ENCODE measurements around the gene TEDDM1. TPM values are rescaled to one million over a fixed set of nuclear protein-coding genes. Genes with fewer than 3 reads are reported as not detected.
"Not testable (repeated sequence)": the region's sequence is repeated elsewhere in the genome, so short reads cannot be mapped to it uniquely, and the experiment has no call there.

The TEDDM1 gene
- total RNA-seq: not detected

DNA sequence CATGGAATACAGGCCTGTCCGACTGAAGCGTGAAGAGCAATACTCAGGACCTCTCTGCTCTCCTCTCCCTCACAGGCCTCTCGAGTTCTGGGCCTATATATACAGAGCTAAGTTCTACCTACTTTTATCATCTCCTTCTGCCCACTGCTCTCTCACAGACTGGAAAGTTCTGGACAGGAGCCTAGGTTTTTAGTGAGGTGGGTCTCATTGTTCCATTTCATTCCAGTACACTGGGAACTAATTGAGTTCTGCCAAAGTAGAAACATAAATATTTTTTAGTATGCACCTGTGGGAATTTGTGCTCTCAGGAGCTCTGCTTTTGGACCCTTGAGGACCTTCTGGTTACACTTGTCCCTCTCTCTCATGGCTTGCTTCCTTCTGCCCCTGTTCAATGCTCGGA, at the start of gene TEDDM1:
TSS of gene TEDDM1 (minus strand) at position 101 of the 400 bp plus-strand sequence. CDS start 182 bp downstream, outside the sequence.
- CTCF ChIA-PET: interaction anchor here (1.0 kb wide), 1 partner anchor 257 kb away, joined by 3 read pairs; no protein-coding TSS in a partner anchor
- POLR2A ChIA-PET: no interaction called here

- ChIA-PET CTCF (no interaction called here), POLR2A (no interaction called here)
Measured at GRCh38 chr1:182450087-182450486, 49.6 kb upstream of the TEDDM1 start, which contains the start of gene RGSL1. RGSL1 (plus strand) TSS chr1:182450146; CDS start chr1:182450166, 20 bp downstream.

DNA sequence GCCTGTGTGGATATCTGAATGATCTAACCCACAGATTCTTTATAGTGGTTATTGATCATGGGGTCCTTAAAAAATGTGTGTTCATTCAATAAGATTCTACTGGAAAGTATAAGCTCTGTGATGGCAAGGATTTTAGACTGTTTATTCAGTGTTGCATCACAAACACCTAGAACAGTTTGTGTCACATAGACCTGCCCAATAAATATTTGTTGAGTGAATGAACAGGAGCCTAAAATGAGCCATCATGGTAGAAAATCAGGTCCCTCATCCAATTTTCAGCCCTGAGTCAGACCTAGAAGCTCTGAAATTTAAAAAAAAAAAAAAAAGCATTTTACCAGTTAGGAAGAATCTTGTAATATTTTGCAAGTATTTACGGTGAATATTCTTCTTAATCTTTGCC, 47.2 kb upstream of the TEDDM1 start:
- ChIA-PET CTCF (interaction anchor here (0.9 kb wide), 1 partner anchor 335 kb away, joined by 3 read pairs; no protein-coding TSS in a partner anchor), POLR2A (no interaction called here)

GRCh38 chr1:182447124-182447523, 46.7 kb upstream of the TEDDM1 start:
- POLR2A ChIA-PET: not testable (repeated sequence)
- CTCF ChIA-PET: interaction anchor here (0.9 kb wide), 1 partner anchor 335 kb away, joined by 3 read pairs; no protein-coding TSS in a partner anchor

GRCh38 chr1:182446033-182446669, 45.7 kb upstream of the TEDDM1 start:
- ChIA-PET CTCF (no interaction called here), POLR2A (no interaction called here)

GRCh38 chr1:182444497-182444896, 44.0 kb upstream of the TEDDM1 start:
- ChIA-PET POLR2A (no interaction called here), CTCF (interaction anchor here (0.7 kb wide), 1 partner anchor 16 kb away, joined by 3 read pairs; no protein-coding TSS in a partner anchor)

GRCh38 chr1:182442333-182442732, 41.9 kb upstream of the TEDDM1 start:
- ChIA-PET POLR2A (no interaction called here), CTCF (no interaction called here)

DNA sequence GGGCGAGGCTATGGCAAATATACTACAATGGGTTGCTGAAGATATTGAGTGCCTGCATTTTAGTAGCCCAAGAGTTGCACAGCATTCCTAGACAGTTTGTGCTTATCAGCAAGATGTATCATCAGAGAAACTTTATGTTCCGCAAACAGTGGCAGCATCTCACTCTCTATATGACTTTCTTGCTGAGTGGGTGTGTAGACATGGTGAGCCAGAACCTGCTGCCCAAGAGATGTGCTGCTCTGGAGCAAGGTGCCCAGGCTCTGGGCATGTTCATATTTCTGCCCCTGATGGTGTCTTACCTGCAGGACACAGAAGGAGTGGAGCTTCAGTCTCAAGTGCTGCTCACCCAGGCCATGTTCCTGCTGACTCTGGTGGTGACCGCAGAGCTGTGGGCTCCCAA, 41.3 kb upstream of the TEDDM1 start:
- POLR2A ChIA-PET: no interaction called here
- CTCF ChIA-PET: no interaction called here

DNA sequence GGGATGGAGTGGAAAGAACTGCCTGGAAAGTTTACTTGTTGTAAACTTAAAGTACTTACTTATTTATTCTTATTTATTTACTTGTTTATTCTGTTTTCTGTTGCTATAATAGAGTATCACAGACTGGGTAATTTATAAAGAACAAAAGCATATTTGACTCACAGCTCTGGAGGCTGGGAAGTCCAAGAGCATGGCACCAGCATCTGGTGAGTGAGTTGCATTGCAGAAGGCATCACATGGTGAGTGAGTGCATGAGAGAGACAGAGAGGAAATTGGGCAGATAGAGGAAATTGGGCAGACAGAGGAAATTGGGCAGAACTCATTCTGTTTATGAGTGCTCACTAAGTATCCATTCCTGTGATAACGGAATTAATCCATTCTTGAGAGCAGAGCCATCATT, 37.9 kb upstream of the TEDDM1 start:
- ChIA-PET CTCF (interaction anchor here (0.6 kb wide), 1 partner anchor 369 kb away, joined by 3 read pairs; no protein-coding TSS in a partner anchor), POLR2A (no interaction called here)

- ChIA-PET POLR2A (no interaction called here), CTCF (interaction anchor here (0.6 kb wide), 1 partner anchor 973 kb away, joined by 3 read pairs; no protein-coding TSS in a partner anchor)
Measured at GRCh38 chr1:182433580-182433979, 33.1 kb upstream of the TEDDM1 start.

GRCh38 chr1:182431278-182431677, 30.8 kb upstream of the TEDDM1 start:
- CTCF ChIA-PET: interaction anchor here (0.7 kb wide), 1 partner anchor 12 kb away, joined by 3 read pairs; no protein-coding TSS in a partner anchor

GRCh38 chr1:182430263-182431068, 30.0 kb upstream of the TEDDM1 start:
- CTCF ChIA-PET: interaction anchor here (0.8 kb wide), 1 partner anchor 350 kb away, joined by 3 read pairs; no protein-coding TSS in a partner anchor
- POLR2A ChIA-PET: no interaction called here

More at GRCh38 chr1:182431278-182431677, 30.8 kb upstream of the TEDDM1 start:
- POLR2A ChIA-PET: no interaction called here

DNA sequence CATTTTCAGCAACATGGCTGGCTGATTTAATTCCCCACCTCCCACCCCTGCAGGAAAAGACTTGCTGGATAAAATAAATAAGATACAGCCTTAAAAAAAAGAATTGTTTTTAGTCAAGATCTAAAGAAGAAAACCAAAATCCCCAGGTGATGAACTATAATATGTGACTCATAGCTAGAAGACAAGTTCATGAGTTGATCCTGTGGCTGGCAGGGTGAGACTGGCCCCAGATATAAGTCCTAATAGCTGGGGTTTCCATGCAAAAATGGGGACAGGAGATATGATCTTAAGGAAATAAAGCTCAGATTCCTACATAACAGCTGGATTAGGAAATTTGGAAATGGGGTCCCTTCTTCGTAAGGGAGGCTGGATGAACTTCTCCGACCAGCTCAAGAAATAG, 27.6 kb upstream of the TEDDM1 start:
- ChIA-PET POLR2A (no interaction called here), CTCF (interaction anchor here (0.9 kb wide), 1 partner anchor 16 kb away, joined by 3 read pairs; no protein-coding TSS in a partner anchor)

DNA sequence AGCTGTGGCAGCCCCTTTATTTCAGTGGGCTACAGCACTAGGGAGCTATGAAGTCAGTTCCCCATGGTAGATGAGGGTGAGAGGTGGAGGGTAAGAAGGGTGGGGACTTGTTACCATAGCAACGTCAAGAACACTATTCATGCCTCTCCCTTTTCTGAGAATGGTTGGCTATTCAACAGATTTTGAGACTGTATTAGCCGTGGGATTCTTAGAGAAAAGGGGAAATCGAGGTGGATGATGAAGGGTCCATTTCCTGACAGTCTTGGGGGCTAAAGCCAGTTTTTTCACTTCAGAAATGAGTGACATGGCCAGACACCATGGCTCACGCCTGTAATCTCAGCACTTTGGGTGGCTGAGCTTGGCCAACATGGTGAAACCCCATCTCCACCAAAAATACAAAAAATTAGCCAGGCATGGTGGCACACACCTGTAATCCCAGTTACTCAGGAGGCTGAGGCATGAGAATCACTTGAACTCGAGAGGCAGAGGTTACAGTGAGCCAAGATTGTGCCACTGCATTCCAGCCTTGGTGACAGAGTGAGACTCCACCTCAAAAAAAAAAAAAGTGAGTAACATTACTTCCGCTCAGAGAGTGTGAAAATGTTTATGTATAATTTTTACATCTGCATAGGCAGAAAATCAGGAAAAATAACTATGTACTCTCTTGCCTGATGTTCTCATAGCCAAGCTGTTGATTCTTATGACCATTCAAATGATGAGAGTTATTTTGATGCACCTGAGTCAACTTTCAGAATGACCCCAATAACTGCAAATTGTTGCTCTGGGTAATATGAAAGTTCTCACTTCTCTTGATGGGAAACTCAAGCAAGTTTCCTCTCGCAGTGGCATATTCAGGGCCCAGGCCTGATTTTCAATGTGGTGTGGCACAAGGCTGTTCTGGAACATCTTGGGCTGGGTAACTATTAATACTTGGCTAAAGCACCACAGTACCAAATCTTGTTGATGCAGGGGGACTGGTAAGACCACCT, 26.3 kb upstream of the TEDDM1 start:
- ChIA-PET CTCF (no interaction called here), POLR2A (no interaction called here)

GRCh38 chr1:182415789-182416188, 15.3 kb upstream of the TEDDM1 start:
- CTCF ChIA-PET: no interaction called here
- POLR2A ChIA-PET: no interaction called here

- POLR2A ChIA-PET: no interaction called here
- CTCF ChIA-PET: no interaction called here
Measured at GRCh38 chr1:182413969-182414368, 13.5 kb upstream of the TEDDM1 start.

DNA sequence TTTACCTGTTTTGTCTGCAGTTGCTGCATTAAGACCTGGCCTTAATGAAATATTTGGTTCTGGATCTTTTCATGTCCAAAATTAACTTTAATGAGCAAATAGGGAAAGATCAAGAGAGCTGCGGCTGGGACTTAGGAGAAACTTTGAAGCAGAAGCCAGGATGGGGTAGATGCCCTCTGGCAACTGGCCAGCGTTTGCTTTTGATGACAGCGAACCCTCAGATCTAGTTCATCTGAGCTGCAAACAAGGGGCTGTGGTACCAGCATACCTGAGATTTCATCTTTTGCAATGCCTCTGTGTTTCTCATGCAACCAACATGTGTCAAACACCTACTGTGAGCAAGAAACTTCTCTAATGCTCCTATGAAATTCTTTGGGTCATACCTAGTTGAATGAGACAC, 13.0 kb upstream of the TEDDM1 start:
- ChIA-PET POLR2A (no interaction called here), CTCF (no interaction called here)

DNA sequence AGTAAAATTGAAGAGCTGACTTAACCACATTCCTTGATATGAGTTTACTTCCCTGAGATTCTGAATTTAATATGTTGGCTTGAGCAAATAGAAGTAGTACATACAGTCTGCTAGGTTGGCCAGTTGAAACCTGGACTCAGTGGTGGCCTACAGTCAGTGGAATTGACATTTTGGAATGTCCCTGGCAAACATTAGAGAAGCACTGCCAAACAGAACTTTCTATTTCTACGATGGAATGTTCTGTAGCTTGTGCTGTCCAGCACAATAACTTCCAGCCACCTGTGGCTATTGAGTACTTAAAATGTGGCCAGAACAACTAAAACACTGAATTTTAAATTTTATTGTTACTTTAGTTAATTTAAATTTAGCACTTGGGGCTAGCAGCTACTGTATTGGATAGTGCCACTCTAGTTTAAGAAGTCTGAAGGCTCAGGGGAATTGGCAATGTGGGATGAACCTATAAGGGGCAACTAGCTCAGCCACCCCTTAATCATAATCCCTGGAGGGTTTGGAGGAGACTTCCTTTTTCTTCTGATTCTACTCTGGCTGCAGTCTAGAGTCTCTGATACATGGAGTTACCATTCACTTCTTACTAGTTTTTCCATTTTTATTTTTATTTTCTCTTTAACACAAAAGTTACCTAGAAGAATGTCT, 10.3 kb upstream of the TEDDM1 start:
- CTCF ChIA-PET: no interaction called here
- POLR2A ChIA-PET: no interaction called here

GRCh38 chr1:182410138-182410537, 9.7 kb upstream of the TEDDM1 start:
- ChIA-PET CTCF (no interaction called here), POLR2A (no interaction called here)
